HG02759 (cell line): ENCODE data around the gene SOX10.

Experiments
- ATAC-seq: cut with Tn5 transposase; IDR thresholded peaks from one replicate; pipeline ENCODE4 v1.9.1; 2021; ENCODE audit warnings: mild to moderate bottlenecking, moderate library complexity; ENCODE audit not compliant: unreplicated experiment

Gene SOX10

DNA sequence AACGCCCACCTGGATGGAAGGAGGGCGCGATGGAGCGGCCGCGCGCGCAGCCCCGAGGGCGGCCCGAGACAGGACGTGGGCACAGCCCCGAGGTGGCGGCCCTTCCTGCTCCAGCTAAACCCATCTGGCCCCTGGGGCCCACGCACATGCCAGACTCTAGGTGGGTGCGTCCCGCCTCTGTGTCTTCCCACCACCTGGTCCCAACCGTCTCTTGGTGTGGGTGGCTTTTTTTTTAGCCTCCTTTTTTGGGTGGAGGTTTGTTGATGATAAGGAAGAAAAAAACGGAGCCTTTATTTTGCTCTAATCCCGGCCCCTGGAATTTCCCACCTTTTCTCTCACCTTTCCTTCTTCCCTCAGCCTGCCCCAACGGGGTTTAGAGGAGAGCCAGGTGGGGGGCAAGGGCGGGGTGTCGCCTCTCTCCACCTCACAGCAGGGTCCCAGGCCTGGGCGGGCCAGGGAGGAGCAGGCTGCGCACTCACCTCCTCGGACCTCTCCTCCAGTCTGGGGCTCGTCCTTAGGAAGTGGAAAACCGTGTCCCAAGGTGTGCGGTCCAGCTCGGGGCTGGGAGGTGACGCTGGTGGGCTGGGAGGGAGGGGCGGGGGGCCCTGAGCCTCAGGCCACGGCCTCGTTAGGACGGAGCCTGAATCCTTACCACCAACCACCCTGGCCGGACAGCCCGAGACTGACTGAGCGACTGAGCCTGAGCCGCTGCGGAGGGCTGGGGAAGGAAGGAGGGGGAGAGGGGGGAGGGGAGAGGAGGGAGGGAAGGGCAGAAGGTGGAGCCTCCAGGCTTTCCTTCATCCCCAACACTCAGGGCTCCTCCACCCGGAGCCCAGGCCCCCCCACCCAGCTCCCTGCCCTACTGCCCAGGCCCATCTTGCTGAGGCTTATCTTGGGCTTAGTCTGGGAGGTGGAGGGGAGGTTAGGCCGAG lies at the start of gene SOX10:
Gene SOX10 (minus strand): TSS at position 696 of the 932 bp plus-strand sequence. CDS start 771 bp downstream, outside the sequence.
- no peak for ATAC-seq

DNA sequence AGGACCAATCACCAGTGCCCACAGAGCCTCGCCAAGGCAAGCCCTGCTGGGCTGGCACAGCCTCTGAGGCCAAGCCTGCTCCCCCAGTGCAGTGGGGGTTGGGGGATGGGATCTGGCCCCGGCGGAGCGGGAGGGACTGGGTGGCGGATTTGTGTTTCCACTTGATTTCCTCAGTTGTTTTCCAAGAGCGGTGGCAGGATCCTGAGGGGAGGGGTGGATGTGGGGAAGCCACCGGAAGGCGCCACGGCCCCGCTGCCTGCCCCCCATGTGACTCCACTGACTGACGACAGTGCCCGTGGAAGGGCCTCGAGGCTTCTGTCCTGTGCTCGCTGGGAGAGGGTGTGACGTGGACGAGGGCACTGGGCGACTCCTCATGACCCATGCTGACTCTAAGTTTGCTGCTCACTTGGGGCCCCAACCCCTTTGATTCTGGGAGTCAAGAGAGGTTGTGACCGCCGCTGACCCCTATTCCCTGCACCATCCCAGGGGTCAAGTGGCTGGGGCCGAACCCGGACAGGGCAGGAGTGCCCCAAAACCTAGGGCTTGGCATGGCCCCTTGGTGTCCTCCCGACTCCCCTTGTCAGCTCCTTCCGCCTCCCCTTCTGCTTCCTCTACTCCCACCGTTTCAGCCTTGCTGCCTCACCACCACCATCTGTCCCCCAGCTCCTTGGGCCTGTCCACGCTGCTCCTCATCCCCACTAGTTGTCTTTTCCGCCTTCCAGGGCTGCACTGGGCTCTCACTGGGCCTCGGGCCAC lies 49.3 kb upstream of the SOX10 start:
- no peak for ATAC-seq

DNA sequence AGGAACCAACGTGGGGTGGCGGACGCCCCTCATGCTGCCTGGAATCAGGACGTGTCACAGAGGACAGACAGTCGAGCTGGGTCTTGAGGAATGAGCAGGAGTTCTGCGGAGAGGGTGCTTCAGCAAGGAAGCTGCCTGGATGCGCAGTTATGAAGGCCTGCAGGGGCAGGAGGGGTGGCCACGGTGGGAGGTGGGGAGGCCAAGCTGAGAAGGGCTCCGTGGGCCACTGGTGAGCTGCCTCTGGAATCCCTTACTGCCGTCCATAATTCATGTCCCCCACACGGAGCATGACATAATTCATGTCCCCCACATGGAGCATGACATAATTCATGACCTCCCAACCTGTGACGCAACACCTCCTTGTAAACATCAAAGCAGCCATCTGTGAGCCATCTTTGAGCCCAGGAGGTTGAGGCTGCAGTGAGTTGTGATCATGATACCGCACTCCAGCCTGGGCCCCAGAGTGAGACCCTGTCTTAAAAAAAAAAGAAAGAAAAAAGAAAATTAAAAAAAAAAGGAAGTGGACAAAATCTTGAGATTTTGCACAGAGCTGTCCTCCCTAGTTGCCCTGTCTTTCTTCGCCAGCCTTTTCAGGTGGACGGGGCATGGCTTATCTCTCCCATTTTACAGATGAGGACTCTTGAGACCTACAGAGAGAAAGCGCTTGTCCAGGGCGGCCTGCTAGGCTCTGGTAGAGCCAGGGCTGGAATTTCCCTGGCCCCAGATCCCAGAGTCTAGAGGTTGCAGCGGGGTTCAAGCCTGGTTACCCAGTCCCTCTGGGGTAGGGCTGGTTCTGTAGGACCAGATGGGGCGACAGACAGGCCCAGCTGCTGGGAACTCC lies 48.5 kb upstream of the SOX10 start:
- no peak for ATAC-seq

DNA sequence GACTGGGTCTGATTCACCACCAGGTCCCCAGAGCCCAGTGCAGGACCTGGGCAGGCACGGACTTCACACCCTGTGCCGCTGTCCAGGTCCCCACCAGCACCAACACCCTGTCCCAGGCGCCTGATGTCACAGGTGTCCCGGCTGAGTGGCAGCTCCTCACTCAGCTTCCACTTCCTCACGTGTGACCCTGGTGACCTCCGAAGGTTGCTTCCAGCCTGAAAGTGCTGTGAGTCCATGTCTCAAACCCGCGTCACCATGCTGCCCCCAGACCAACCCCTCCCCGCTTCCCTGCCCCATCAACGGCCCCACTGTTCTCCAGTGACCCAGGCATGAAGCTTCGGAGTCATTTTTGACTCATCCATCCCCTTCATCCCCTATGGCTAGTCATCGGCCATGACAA lies 47.1 kb upstream of the SOX10 start:
- ATAC-seq: no peak

DNA sequence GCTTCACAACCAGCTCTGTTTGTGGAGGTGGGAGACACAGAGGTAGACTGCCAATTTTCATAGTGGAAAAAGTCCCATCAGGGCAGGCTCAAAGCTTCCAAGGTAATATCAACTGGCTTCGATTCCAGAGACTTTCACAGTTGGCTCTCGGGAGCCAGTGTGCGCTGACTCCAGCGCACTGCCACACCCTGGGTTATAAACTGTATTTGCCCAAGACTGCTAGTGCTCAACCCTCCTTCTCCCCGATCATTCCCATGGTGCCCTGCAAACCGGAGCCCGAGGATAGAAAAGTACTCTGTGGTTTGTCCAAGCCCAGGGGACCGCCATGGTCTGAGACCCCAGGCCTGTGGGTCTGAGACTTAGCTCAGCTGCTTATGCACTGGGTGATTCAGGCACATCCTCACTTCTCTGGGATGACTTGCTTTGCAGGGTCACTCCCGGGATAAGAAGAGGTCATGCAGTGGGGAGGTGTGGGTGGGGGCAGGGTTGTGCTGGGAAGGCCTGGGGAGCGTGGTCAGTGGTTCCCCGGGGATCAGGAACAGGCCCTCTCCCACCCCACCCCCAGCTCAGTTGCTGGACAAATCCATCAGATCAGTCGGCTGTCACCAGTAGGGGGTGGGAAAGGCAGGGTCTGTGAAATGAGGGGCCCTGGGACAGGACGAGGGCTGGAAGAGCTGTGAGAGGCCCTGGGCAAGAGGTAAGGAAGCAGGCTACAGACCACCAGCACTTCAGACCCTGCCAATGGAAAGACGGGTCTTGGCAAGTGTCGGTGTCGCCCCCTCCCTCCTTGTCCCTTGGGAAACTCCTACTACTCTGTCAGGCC lies 46.2 kb upstream of the SOX10 start:
- no peak for ATAC-seq

DNA sequence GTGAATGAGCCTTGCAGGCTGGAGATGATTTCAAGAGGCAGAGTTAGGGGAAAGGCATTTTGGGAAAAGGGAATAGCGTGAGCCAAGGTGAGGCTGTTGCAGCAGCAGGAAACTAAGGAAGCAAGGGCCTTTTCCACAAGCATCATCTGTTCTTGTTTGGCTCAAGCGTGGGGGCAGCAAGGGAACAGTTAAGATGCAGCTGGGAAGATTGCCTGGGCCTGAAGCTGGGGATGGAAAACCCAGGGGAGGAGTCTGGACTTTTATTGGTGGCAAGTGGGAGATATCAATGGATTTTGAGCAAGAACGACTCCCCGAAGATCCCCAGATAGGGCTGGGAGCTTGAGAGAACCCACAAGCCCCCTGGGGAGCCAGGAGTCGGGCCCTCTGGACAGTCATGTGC lies 45.5 kb upstream of the SOX10 start:
- no peak for ATAC-seq

DNA sequence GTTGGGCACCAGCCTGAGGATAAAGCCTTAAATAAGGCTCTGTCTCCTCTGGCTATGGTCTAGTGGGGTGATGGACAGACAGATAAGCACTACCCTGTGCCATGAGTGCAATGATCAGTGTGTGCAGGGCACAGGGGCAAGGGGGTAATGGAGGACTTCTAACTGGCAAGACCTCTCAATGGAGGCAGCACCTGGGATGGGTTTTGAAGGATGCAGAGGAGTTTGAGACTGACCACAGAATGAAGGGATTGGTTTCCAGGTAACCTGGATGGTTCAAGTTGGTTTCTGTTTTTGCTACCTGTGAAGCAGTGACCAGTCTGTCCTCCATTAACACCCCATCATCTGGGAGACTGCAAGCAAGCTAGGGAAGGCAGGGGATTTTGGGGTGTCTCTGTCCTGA lies 45.0 kb upstream of the SOX10 start:
- ATAC-seq: no peak

DNA sequence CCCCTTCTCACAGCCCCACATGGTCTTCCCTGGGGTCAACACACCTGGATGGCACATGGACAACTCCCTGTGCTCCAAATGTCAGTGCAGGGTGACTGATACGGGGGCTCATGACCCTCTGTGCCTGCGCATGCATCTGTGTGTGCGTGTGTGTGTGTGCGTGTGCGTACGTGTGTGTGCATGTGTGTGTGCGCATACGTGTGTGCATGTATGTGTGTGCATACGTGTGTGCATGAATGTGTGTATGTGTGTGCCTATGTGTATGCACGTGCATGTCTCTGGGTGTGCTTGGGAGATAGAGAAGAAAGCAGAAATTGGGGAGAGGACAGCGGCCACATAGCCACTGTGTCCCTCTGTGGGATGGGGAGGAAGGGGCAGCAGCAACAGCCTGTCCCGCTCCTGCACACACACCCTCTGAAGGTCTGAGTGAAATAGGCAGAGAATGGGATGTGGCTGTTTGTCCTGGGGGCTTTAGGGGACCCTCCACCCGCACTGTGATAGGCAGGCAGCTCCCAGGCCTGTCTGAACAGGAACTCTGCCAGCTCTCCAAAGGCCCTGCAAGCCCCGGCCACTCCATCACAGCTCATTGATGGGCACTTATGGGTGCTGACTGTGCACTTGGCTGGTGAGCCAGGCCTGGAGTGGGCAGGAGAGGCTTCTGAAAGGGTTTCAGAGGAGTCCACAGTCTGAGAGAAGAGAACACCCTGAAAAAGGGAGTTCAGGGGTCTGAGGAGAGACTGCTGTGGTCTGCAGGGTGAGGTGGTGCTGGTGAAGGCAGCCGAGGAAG lies 44.2 kb upstream of the SOX10 start:
- ATAC-seq: no peak

DNA sequence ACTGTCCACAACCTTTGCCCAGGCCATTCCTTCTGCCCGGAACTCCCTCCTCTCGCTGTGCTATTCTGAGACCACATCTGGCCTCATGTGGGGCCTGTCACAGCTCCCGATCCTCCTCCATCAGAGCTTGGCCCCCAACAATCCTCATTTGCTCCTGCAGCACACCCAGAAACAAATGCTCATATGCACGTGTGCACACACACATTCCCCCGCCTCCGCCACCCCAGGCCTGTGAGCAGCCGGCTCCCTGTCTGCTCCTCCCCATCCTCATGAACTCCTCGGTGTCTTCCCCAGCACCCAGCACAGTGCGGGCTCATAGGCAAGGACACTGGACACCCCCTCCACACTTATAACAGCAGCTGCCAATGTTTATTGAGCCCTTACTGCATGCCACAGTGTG lies 43.1 kb upstream of the SOX10 start:
- no peak for ATAC-seq

DNA sequence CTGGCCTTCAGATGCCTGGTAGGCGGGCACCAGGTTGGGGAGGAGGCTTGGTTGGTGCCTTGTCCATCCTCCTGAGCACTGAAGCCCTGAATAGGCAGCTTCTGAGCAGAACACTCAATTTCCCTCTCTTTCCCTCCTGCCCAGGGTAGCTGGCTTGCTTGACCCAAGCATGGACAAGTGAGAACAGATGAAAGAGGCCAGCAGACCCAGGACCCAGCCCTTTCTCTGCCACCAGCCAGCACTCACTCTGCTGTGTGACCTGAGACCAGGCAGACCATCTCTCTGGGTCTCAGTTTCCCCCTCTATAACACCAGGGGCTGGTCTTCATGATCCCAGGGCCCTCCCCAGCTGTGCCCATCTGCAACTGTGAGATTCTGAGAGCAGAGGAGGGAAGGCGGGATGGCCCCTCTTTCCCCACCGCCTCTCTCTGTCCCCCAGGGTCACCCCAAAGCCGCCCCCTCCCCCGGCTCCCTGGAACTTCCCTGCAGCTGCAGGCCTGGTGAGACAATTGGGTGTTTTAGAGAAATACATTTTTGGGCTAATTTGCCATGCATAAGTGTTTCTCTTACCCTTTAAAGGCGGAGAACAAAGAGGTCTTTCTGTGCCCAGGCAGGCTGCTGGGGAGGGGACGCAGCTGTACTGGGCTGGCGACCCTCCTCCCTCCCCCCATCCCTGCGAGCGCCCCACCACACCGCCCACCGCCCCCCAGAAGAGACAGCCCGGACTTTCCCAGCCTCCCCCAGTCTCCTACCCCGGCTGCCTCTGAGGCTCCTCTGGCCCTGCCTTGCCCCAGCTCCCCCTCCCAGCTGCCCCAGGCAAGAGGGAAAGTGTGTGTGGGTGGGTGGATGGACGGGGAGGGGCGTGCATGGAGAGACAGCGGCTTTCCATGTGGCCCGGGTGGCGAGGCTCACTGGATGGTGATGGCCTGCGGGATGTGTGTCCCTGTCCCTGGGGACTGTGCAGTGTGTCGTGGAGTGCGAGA lies 42.1 kb upstream of the SOX10 start:
- ATAC-seq: no peak

DNA sequence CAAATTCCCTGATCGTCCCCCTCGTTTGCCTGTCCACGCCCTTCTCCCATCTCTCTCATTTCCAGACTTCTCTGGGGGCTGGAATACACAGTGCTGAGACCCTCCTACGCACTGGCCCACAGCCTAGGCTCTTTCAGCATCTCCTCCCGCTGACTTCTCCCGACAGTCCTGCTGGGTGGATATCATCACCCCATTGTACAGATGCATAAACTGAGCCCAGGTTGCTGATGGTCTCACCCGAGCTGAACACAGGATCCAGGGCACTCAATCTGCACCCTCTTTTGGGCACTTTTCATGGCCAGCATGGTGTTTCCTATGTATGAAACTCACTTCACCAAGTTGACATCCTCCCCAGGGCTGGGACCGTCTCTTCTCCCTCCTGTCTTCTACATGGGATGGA lies 41.2 kb upstream of the SOX10 start:
- no peak for ATAC-seq

DNA sequence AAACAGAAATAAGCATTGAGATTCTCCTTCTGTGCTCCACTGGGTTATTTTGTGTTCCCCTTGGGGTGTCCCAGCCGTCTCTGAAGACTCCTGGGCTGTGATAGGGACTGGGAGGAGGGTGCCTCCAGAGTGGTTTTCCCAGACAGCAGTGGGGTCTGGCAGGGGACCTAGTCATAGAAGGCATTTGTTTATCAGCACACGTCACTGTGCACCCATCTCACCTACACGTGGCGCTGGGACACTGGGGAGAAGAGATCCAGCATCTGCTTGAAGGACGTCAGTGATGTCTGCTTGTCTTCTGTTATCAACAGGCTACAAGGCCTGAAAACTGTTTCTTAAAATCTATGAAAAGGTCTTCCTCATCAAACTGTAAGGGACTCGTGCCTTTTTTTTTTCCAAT lies 38.7 kb upstream of the SOX10 start:
- no peak for ATAC-seq

DNA sequence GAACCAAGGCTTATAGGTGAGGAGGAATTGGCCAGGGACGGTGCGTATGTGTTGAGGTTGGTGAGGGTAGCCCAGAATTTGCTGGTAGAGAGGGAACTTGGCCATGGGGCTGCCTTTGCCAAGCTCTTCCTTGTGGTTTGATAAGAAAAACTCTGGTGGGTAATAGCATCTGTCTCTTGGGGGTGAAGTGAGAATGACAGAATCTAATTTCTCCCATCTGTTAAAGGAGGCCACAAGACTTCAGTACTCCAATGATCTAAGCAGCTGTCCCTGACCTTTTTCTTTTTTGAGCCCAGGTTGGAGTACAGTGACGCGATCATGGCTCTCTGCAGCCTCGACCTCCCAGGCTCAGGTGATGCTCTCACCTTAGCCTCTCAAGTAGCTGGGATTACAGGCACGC lies 36.9 kb upstream of the SOX10 start:
- no peak for ATAC-seq

DNA sequence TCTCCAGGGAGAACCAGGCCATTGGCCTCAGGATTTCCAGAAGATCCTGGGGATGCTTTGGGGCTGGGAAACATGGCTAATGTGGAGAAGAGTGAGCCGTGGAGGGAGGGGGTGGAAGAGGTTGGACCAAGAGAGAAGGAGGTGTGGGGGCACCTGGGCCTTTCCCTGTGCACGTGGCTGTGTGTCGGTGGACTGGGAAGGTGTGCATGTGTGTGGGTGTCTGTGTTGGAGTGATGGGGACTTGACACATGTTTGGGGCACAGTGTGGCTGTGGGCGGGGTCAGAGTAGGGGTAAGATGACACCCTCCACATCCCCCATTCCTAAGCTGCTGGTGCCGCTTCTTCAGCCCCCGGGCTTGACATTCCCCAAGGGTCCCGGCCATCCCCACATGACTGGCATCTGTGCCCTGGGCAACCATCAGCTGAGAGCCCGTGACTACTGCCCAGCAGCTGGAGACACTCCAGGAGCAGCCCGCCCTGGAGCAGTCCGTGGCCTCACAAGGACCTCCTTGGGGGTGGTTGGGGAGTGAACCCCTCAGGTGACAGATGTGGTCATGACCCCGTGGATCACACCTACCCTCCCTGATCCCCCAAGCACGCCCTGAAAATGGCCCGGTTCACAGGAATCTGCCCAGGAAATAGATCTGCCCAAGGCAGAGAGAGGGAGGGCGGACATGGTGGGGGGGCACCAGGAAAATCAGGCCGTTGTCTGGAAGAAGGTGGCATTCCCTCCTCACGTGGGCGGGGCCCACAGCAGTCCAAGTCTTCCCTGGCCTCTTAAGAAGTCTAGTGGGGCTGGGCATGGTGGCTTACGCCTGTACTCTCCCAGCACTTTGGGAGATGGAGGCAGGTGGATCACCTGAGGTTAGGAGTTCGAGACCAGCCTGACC lies 34.8 kb upstream of the SOX10 start:
- no peak for ATAC-seq

DNA sequence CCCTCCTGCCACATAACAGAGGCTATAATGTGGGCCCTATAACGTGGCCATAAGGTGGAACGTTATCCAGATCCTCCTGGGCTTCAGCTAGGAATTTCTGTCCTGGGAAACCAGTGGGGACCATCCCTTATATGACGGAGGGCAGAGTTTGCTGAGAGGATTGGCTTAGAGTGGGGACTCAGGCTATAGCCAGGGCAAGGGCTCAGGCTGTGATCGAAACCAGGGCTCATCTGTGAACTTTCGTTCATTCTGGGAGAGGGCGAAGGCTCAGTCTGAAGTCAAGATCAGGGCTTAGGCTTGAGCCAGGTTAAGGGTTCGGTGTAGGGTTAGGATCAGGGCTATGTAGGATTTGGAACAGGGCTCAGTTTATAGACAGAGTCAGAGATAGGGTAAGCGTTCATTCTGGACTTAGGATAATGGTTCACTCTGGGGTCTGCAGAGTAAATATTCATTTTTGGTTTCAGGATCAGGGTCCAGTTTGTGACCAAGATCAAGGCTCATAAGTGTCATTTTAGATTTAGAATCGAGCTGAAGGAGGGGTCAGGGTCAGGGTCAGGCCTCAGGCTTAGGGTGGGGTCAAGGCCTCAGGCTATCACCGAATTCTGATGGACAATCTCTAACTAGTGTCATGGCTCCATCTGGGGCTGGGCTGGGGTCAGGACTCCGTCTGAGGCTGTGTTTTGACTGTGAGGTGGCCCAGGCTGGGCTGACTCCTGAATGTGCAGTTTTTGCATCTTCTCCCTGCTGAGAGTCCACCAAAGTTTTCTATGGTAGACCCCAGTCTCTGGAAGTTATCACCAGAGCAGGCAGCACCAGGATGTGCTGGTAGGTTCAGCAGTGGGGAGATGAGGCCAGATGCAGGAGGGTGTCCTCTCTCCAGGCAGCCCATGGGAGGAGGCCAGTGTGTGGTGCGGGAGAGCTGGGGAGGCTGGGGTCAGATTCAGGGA lies 33.9 kb upstream of the SOX10 start:
- no peak for ATAC-seq

DNA sequence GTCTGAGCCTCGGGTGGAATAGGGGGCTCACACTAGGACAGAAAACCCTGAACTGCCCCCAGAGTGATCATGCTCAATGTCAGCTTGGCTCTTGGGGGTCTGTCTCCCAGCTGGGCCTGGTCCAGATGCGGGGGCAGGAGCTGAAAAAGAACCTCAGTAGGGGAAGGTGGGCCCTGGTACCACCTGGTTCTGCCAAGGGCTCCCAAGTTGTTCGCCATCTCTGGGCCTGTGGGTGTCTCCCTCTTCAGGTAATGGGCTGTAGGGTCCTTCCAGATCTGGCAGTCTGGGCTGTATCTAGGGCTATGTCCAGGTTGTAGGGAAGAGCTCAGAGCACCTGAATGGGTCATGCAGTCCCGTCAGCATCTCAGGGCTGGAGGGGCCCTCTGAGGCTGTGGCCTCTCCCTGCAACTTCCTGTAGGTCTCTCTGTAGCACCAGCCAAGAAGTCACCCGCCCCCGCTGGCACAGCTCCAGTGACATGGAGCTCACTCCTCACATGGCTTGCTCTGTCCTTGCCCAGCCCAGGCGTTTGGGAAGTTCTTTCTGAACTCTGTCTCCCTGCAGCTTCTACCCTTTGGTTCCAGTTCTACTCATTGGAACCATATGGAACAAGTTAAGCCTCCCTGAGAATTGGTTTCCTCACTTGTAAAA lies 33.0 kb upstream of the SOX10 start:
- no peak for ATAC-seq
